Epithelial cell of esophagus (primary cell): ENCODE results near the gene PDK2.
A peak's percentile ranks its signal among the peaks of the same experiment; 100 is the strongest.

ENCODE experiments used
- DNase-seq: peaks from one replicate; pipeline ENCODE4 v3.0.0; 2010; ENCODE audit warnings: low read depth
- H3K4me3 ChIP-seq: 2 replicates; pipeline ENCODE4 v1.5.1; 2011; ENCODE audit warnings: mild to moderate bottlenecking, low read length, control low read depth
- CTCF ChIP-seq: IDR thresholded peaks from 2 replicates; pipeline ENCODE4 v1.5.1; 2011; ENCODE audit warnings: low read depth, mild to moderate bottlenecking, low read length, control low read depth, inconsistent platforms; ENCODE audit not compliant: insufficient read depth; ENCODE audit errors: missing control alignments

The PDK2 gene

GRCh38 chr17:50078430-50078829 lies 16.7 kb upstream of the PDK2 start:
- DNase-seq, result no peak
- no peak for TF ChIP-seq CTCF
- H3K4me3 ChIP-seq, result no peak overlapping the region

GRCh38 chr17:50079334-50080095 lies 15.6 kb upstream of the PDK2 start:
- H3K4me3 ChIP-seq, result no peak overlapping the region
- DNase-seq, result peak; percentile 65
- TF ChIP-seq CTCF, result peak; percentile 74

DNA sequence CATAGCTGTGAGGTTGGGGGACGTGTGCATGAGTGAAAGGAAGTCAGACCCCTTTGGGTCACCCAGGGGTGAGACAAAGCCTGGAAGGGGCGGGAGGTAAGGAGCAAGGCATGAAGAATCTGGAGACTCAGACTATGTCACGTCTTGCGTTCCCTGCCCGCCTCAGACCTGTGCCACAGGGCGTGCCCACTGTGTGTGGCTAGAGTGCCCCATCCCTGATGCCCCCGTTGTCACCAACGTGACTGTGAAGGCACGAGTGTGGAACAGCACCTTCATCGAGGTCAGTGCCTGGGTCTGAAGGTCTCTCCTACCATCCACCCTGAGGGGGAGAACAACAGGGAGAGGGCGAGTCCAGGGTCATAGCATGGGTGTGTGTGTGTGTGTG lies 15.1 kb upstream of the PDK2 start:
- DNase-seq, result no peak
- no peak overlapping the region for H3K4me3 ChIP-seq
- TF ChIP-seq CTCF, result no peak

DNA sequence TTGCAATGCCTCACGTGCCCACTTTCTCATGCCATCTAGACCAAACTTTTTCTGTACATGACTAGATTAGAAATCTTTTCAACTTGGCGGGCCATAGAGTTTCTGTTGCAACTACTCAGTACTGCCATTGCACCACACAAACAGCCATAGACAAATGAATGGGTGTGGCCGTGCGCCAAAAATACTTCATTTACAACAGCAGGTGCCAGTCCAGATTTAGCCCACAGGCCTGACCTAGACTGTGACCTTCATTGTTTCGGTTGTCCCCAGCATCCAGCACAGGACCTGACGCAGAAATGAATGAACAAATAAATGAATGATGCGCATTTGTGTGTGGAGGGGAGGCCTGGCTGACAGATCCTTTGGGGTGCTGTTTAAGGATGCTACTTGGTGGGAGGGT lies 14.3 kb upstream of the PDK2 start:
- no peak for TF ChIP-seq CTCF
- H3K4me3 ChIP-seq, result no peak overlapping the region
- DNase-seq, result no peak

DNA sequence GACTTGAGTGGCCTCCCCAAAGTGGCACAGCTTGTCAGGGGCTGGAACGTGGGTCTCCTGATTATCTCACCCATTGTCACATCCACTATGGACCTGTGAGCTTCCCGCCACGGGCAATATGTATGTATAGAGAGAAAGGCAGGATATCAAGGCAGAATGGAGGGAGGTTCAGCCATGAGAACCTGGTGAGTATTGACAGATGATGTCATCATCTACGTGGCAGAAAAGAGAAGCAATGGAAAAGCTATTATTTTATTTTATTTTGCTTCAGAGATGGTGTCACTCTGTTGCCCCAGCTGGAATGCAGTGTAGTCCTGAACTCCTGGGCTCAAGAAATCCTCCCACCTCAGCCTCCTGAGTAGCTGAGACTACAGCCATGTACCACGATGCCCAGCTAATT lies 13.4 kb upstream of the PDK2 start:
- TF ChIP-seq CTCF, result no peak
- H3K4me3 ChIP-seq, result no peak overlapping the region
- no peak for DNase-seq

- H3K4me3 ChIP-seq, result no peak overlapping the region
- DNase-seq, result peak; percentile 61
- peak; percentile 85 for TF ChIP-seq CTCF
These were observed 7.8 kb upstream of the PDK2 start for GRCh38 chr17:50087246-50087911.

GRCh38 chr17:50087912-50088405 lies 7.2 kb upstream of the PDK2 start:
- no peak overlapping the region for H3K4me3 ChIP-seq
- no peak for DNase-seq
- TF ChIP-seq CTCF, result no peak
